EH (cell line): ENCODE data around the gene RNASEH2A.
"Not testable (repeated sequence)": the region's sequence is repeated elsewhere in the genome, so short reads cannot be mapped to it uniquely, and the experiment has no call there.

Experiments
- DNase-seq: peaks from one replicate; pipeline ENCODE4 v3.0.0-alpha.2; 2015; ENCODE audit warnings: low read depth

The RNASEH2A gene

GRCh38 chr19:12793290-12794195 lies 12.8 kb upstream of the RNASEH2A start:
- peak; percentile 94 for DNase-seq

- no peak for DNase-seq
Observed at GRCh38 chr19:12794196-12794941, 12.0 kb upstream of the RNASEH2A start.

GRCh38 chr19:12794971-12795381 lies 11.4 kb upstream of the RNASEH2A start:
- DNase-seq: no peak

GRCh38 chr19:12796146-12797071 lies 10.0 kb upstream of the RNASEH2A start:
- peak; percentile 80 for DNase-seq

GRCh38 chr19:12797141-12797587 lies 9.2 kb upstream of the RNASEH2A start:
- DNase-seq: no peak

- not testable (repeated sequence) for DNase-seq
Observed at GRCh38 chr19:12797607-12798006, 8.8 kb upstream of the RNASEH2A start.

GRCh38 chr19:12799742-12800465 lies 6.5 kb upstream of the RNASEH2A start:
- DNase-seq: no peak

GRCh38 chr19:12800466-12800770 lies 6.0 kb upstream of the RNASEH2A start:
- no peak for DNase-seq

- DNase-seq: peak; percentile 30
Observed at GRCh38 chr19:12800923-12801465, 5.4 kb upstream of the RNASEH2A start.

- DNase-seq: peak; percentile 66
Observed at GRCh38 chr19:12801466-12802266, 4.7 kb upstream of the RNASEH2A start, which contains the start of the genes PRDX2 and THSD8. Gene PRDX2 (minus strand): TSS chr19:12801800. CDS start chr19:12801261, 539 bp downstream. Gene THSD8 (plus strand): TSS chr19:12802069. CDS start chr19:12802072, 3 bp downstream.

GRCh38 chr19:12802267-12803106 lies 3.9 kb upstream of the RNASEH2A start:
- no peak for DNase-seq

- DNase-seq: no peak
Observed at GRCh38 chr19:12804051-12804450, 2.3 kb upstream of the RNASEH2A start.

- DNase-seq: no peak
Observed at GRCh38 chr19:12815088-12815487, 8.7 kb downstream of the RNASEH2A start.

GRCh38 chr19:12817188-12817587 lies 10.8 kb downstream of the RNASEH2A start:
- not testable (repeated sequence) for DNase-seq

GRCh38 chr19:12817810-12818209 lies 11.4 kb downstream of the RNASEH2A start:
- DNase-seq: not testable (repeated sequence)

- no peak for DNase-seq
Observed at GRCh38 chr19:12821761-12822160, 15.4 kb downstream of the RNASEH2A start.

- DNase-seq: peak; percentile 39
Observed at GRCh38 chr19:12825254-12826131, 19.1 kb downstream of the RNASEH2A start.

- DNase-seq: peak; percentile 41
Observed at GRCh38 chr19:12828494-12828893, 22.1 kb downstream of the RNASEH2A start.
